ENCODE measurements around the gene MDN1.
"Not testable (repeated sequence)": the region's sequence is repeated elsewhere in the genome, so short reads cannot be mapped to it uniquely, and the experiment has no call there.

MDN1 gene

GRCh38 chr6:89643406-89643805 lies 176.2 kb downstream of the MDN1 start:
- no peak for DNase-seq

- no peak for DNase-seq
These were observed 176.6 kb downstream of the MDN1 start for GRCh38 chr6:89642956-89643355.

GRCh38 chr6:89641581-89641980 lies 178.0 kb downstream of the MDN1 start:
- DNase-seq = not testable (repeated sequence)

GRCh38 chr6:89640804-89641203 lies 178.8 kb downstream of the MDN1 start:
- no peak for DNase-seq

GRCh38 chr6:89638320-89639195 lies 181.0 kb downstream of the MDN1 start, which contains the start of gene LYRM2:
Gene LYRM2 (minus strand): TSS chr6:89638747. CDS start chr6:89638716, 31 bp downstream.
- DNase-seq = peak; percentile 92 to 94

- no peak for DNase-seq
These were observed 181.7 kb downstream of the MDN1 start for GRCh38 chr6:89637960-89638319.

- DNase-seq = not testable (repeated sequence)
These were observed 183.2 kb downstream of the MDN1 start for GRCh38 chr6:89636412-89636811.

GRCh38 chr6:89630488-89630887 lies 189.1 kb downstream of the MDN1 start:
- DNase-seq = no peak

- DNase-seq = no peak
These were observed 195.8 kb downstream of the MDN1 start for GRCh38 chr6:89623749-89624148.

GRCh38 chr6:89619567-89619966 lies 200.0 kb downstream of the MDN1 start:
- no peak for DNase-seq

GRCh38 chr6:89618026-89618425 lies 201.6 kb downstream of the MDN1 start:
- DNase-seq = no peak

GRCh38 chr6:89616531-89616930 lies 203.1 kb downstream of the MDN1 start:
- no peak for DNase-seq

- DNase-seq = no peak
These were observed 203.7 kb downstream of the MDN1 start for GRCh38 chr6:89615882-89616281.

- no peak for DNase-seq
These were observed 205.8 kb downstream of the MDN1 start for GRCh38 chr6:89613790-89614189.

- no peak for DNase-seq
These were observed 207.5 kb downstream of the MDN1 start for GRCh38 chr6:89612121-89612520.

GRCh38 chr6:89611666-89612065 lies 207.9 kb downstream of the MDN1 start:
- no peak for DNase-seq

- DNase-seq = peak; percentile 84 to 86
These were observed 209.4 kb downstream of the MDN1 start for GRCh38 chr6:89610149-89610642.

- no peak for DNase-seq
These were observed 213.7 kb downstream of the MDN1 start for GRCh38 chr6:89605861-89606260.

- DNase-seq = no peak
These were observed 214.9 kb downstream of the MDN1 start for GRCh38 chr6:89604653-89605052.

GRCh38 chr6:89602166-89602565 lies 217.4 kb downstream of the MDN1 start:
- DNase-seq = no peak

GRCh38 chr6:89599727-89600126 lies 219.9 kb downstream of the MDN1 start:
- no peak for DNase-seq

GRCh38 chr6:89597988-89598387 lies 221.6 kb downstream of the MDN1 start:
- no peak for DNase-seq

- DNase-seq = no peak
These were observed 222.2 kb downstream of the MDN1 start for GRCh38 chr6:89597372-89597771.

- DNase-seq = no peak
These were observed 223.1 kb downstream of the MDN1 start for GRCh38 chr6:89596484-89596883.

GRCh38 chr6:89596056-89596455 lies 223.5 kb downstream of the MDN1 start:
- DNase-seq = no peak

All from stimulated activated CD4-positive, alpha-beta T cell treated with anti-CD3 and anti-CD28 coated beads, Interleukin-2, amount 100 ng/mL, for 24 hours (primary cell).